ENCODE measurements around the gene PHEX. TPM values are rescaled to one million over a fixed set of nuclear protein-coding genes. Genes with fewer than 3 reads are reported as not detected.

The PHEX gene
- total RNA-seq, 1 donor from 2014 or later: 0.96 TPM

DNA sequence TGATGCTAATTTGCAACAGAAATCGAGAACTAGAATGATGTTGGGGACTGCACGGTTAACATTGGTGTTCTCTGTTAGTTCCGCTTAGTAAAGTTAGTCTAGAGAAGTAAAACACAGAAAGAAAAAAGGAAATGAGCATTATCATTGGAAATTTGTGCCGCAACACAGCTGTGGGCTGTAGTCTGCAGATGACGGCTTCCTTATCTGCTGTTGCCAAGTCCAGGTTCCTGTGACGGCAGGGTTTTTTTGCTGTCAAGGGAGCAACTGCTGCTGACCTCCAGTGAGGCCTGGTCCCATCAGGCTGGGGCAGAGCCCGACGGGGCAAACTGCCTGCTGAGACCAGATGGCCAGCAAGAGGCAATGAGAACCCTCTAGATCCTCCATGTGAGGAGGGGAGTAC lies 38.9 kb upstream of the PHEX start:
- TF ChIP-seq, protein P1, sequence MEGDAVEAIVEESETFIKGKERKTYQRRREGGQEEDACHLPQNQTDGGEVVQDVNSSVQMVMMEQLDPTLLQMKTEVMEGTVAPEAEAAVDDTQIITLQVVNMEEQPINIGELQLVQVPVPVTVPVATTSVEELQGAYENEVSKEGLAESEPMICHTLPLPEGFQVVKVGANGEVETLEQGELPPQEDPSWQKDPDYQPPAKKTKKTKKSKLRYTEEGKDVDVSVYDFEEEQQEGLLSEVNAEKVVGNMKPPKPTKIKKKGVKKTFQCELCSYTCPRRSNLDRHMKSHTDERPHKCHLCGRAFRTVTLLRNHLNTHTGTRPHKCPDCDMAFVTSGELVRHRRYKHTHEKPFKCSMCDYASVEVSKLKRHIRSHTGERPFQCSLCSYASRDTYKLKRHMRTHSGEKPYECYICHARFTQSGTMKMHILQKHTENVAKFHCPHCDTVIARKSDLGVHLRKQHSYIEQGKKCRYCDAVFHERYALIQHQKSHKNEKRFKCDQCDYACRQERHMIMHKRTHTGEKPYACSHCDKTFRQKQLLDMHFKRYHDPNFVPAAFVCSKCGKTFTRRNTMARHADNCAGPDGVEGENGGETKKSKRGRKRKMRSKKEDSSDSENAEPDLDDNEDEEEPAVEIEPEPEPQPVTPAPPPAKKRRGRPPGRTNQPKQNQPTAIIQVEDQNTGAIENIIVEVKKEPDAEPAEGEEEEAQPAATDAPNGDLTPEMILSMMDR (IDR thresholded peaks at IDR 0.05; ENCODE audit: unreplicated experiment): no peak
- H3K27me3 Mint-ChIP-seq (ENCODE audit: low read depth): no peaks in the 10 kb centered on the region
- peaks cover 49% of the 10 kb centered on the region for H3K36me3 Mint-ChIP-seq
- no peak for DNase-seq (ENCODE audit: low spot score in 2 of 2, unreplicated experiment in 2 of 2)
- peaks cover 48% of the 10 kb centered on the region for H3K4me1 Mint-ChIP-seq
- H3K27ac Mint-ChIP-seq: no peak overlapping the region
- peaks cover 8% of the 10 kb centered on the region for H3K9me3 Mint-ChIP-seq
- no peak overlapping the region for H3K4me3 Mint-ChIP-seq

DNA sequence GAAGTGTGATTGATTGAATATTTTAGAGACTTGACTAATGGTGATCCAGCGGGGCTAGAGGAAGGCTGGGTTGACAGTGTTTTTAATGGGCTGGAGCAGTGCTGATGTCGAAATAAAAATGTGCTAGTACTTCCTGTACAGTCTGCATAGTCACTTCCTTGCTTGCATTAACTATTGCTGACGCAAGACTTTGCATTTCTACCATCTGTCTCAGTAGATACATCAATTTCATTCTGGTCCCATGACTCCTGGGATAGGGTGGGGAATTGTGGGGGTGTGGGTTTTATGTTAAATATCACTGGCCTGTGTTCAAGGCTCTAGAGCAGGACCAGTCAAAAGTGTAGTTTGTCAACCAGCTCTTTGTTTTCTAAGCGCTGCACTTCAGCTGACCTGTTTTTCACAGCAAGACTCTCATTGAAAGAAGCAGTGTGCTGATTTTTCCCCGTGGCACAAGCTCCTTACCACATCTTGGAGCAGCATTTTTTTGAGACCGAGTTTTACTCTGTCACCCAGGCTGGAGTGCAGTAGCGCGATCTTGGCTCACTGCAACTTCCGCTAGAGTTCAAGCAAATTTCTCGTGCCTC lies 35.2 kb upstream of the PHEX start:
- Mint-ChIP-seq H3K36me3 (peaks cover 49% of the 10 kb centered on the region), H3K4me3 (no peak overlapping the region), H3K27ac (peak overlapping the region; percentile 67), H3K27me3 (ENCODE audit: low read depth) (no peaks in the 10 kb centered on the region), H3K4me1 (peaks cover 46% of the 10 kb centered on the region), H3K9me3 (peaks cover 10% of the 10 kb centered on the region)
- DNase-seq (ENCODE audit: low spot score in 2 of 2, unreplicated experiment in 2 of 2): no peak
- TF ChIP-seq, protein P1 (IDR thresholded peaks at IDR 0.05; ENCODE audit: unreplicated experiment): no peak

DNA sequence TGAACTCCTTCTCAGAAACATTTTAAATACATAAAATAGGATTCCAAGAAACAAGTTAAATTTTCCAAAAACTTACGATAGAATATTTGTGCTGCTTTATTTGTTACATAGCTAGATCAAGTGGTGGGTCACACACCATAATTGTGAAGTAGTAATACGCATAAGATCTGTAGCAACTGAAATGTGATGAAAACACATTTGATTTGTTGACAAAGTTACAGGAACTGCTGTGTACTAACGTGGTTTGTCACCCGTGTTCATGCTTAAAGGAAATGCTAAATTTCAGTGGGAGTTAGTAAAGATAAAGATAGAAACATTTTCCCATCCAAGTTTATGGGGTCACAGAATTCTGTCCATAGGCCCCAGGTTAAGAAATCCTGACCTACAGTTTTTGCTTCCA lies 34.1 kb upstream of the PHEX start:
- Mint-ChIP-seq H3K36me3 (peaks cover 53% of the 10 kb centered on the region), H3K9me3 (peaks cover 19% of the 10 kb centered on the region), H3K4me1 (peaks cover 40% of the 10 kb centered on the region), H3K27ac (peak overlapping the region; percentile 67), H3K4me3 (no peak overlapping the region), H3K27me3 (ENCODE audit: low read depth) (no peaks in the 10 kb centered on the region)
- TF ChIP-seq, protein P1 (IDR thresholded peaks at IDR 0.05; ENCODE audit: unreplicated experiment): no peak
- no peak for DNase-seq (ENCODE audit: low spot score in 2 of 2, unreplicated experiment in 2 of 2)

DNA sequence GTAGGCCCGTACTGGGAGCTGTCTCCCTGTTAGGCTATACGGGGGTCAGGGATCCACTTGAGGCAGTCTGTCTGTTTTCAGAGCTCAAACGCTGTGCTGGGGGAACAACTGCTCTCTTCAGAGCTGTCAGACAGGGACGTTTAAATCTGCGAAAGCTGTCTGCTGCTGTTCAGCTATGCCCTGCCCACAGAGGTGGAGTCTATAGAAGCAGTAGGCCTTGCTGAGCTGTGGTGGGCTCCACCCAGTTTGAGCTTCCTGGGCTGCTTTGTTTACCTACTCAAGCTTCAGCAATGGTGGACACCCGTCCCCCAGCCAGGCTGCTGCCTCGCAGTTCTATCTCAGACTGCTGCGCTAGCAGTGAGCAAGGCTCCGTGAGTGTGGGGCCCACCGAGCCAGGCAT lies 27.3 kb upstream of the PHEX start:
- Mint-ChIP-seq H3K4me1 (no peaks in the 10 kb centered on the region), H3K9me3 (peaks cover 35% of the 10 kb centered on the region), H3K27ac (no peak overlapping the region), H3K4me3 (no peak overlapping the region), H3K36me3 (peaks cover 67% of the 10 kb centered on the region), H3K27me3 (ENCODE audit: low read depth) (no peaks in the 10 kb centered on the region)
- DNase-seq (ENCODE audit: low spot score in 2 of 2, unreplicated experiment in 2 of 2): no peak
- TF ChIP-seq, protein P1 (IDR thresholded peaks at IDR 0.05; ENCODE audit: unreplicated experiment): no peak

DNA sequence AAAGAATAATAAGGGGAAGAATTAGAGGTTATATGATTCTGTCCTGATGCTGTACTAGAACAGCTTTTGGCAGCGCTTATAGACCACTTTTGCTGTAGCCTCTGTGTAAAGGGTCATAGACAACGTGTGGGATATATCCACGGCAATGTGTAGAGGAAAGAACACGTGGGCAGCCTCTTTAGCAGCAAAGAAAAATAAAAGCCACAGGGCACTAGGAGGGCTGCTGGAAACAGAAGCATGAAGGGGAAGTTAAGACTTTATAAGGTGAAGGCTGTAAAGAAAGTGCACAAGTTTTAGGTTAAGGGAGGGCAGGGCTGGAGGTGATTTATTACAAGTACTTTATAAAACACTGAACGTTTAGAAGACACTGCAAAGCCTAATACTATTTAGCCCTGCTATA lies 20.1 kb upstream of the PHEX start:
- H3K27me3 Mint-ChIP-seq (ENCODE audit: low read depth): no peaks in the 10 kb centered on the region
- TF ChIP-seq, protein P1 (IDR thresholded peaks at IDR 0.05; ENCODE audit: unreplicated experiment): no peak
- peak overlapping the region; percentile 9 for H3K27ac Mint-ChIP-seq

DNA sequence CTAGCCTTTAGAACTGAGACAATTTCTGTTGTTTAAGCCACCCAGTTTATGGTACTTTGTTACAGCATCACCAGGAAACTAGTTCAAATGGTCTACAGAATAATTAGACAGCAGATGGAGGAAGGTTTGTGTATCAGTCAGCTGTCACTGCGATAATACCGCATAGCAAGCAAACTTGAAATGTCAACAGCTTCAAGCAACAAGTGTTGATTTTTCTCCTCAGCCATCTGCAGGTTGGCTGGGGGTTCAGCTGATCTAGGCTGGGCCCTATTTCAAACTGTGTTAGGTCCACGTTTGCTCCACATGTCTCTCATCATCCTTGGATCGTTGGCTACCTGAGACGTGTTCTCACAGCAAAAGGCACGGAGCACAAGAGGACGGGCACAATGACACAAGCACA lies 19.2 kb upstream of the PHEX start:
- H3K27me3 Mint-ChIP-seq (ENCODE audit: low read depth): no peaks in the 10 kb centered on the region

More for the DNA sequence above, 20.1 kb upstream of the PHEX start:
- Mint-ChIP-seq H3K36me3 (peaks cover 16% of the 10 kb centered on the region), H3K9me3 (peaks cover 16% of the 10 kb centered on the region), H3K4me3 (no peak overlapping the region), H3K4me1 (peaks cover 4% of the 10 kb centered on the region)
- DNase-seq (ENCODE audit: low spot score in 2 of 2, unreplicated experiment in 2 of 2): no peak

More for the DNA sequence above, 19.2 kb upstream of the PHEX start:
- no peak for DNase-seq (ENCODE audit: low spot score in 2 of 2, unreplicated experiment in 2 of 2)
- Mint-ChIP-seq H3K27ac (no peak overlapping the region), H3K36me3 (peaks cover 14% of the 10 kb centered on the region), H3K4me3 (no peak overlapping the region), H3K4me1 (peaks cover 4% of the 10 kb centered on the region), H3K9me3 (peaks cover 16% of the 10 kb centered on the region)
- TF ChIP-seq, protein P1 (IDR thresholded peaks at IDR 0.05; ENCODE audit: unreplicated experiment): no peak
